ENCODE data around the gene TP73.

GRCh38 chr1:3645666-3646355 lies 6.5 kb upstream of the TP73 start:
- TF ChIP-seq REST (IDR thresholded peaks at IDR 0.05; ENCODE audit: low read depth) (no peak), CTCF (IDR thresholded peaks at IDR 0.05 in 2 of 3, conservative IDR thresholded peaks at IDR 0.05 in 1 of 3; ENCODE audit: borderline replicate concordance in 1 of 3, insufficient read depth in 1 of 3, low read depth in 2 of 3, low read length in 2 of 3) (no peak), ZNF274 (IDR thresholded peaks at IDR 0.05; ENCODE audit: low read depth, low read length) (no peak), POLR2AphosphoS5 (IDR thresholded peaks at IDR 0.05; ENCODE audit: low read depth, low read length) (no peak), FOSL1 (IDR thresholded peaks at IDR 0.05; ENCODE audit: low read depth) (no peak), SIN3A (IDR thresholded peaks at IDR 0.05; ENCODE audit: low read depth) (no peak), YY1 (IDR thresholded peaks at IDR 0.05; ENCODE audit: extremely low read depth, insufficient replicate concordance, low read depth, low read length) (no peak)
